HEK293T (cell line): Measurements from ENCODE around the gene METTL2B.
"Not testable (repeated sequence)": the region's sequence is repeated elsewhere in the genome, so short reads cannot be mapped to it uniquely, and the experiment has no call there.

Source experiments
- ARNT ChIP-seq: fragments of 450-650 bp; IDR thresholded peaks from 2 replicates; pipeline ENCODE4 v1.6.1; 2017; ENCODE audit warnings: mild to moderate bottlenecking
- BHLHE40 ChIP-seq: fragments of 450-650 bp; IDR thresholded peaks from 2 replicates; pipeline ENCODE4 v1.6.1; 2016; ENCODE audit warnings: mild to moderate bottlenecking, moderate library complexity, borderline replicate concordance
- ELF4 ChIP-seq: fragments of 450-650 bp; IDR thresholded peaks from 2 replicates; pipeline ENCODE4 v1.6.1; 2017; ENCODE audit warnings: antibody characterized with exemption
- FOXA1 ChIP-seq: fragments of 450-650 bp; IDR thresholded peaks from 2 replicates; pipeline ENCODE4 v1.6.1; 2016; ENCODE audit warnings: mild to moderate bottlenecking
- FOXK2 ChIP-seq: fragments of 450-650 bp; IDR thresholded peaks from 2 replicates; pipeline ENCODE4 v1.6.1; 2016; ENCODE audit warnings: mild to moderate bottlenecking
- HDGF ChIP-seq: fragments of 450-650 bp; IDR thresholded peaks from 2 replicates; pipeline ENCODE4 v1.6.1; 2017; ENCODE audit warnings: antibody characterized with exemption, borderline replicate concordance
- NFRKB ChIP-seq: fragments of 450-650 bp; IDR thresholded peaks from 2 replicates; pipeline ENCODE4 v1.6.1; 2016; ENCODE audit warnings: mild to moderate bottlenecking, moderate library complexity
- SP1 ChIP-seq: fragments of 450-650 bp; IDR thresholded peaks from 2 replicates; pipeline ENCODE4 v1.6.1; 2017
- SUZ12 ChIP-seq: fragments of 450-650 bp; IDR thresholded peaks from 2 replicates; pipeline ENCODE4 v1.6.1; 2016; ENCODE audit warnings: mild to moderate bottlenecking
- ZNF384 ChIP-seq: fragments of 450-650 bp; IDR thresholded peaks from 2 replicates; pipeline ENCODE4 v1.6.1; 2016
- TF ChIP-seq, protein P1 (sequence below): fragments of 450-650 bp; IDR thresholded peaks from 2 replicates; pipeline ENCODE4 v1.6.1; 2016

DNA sequence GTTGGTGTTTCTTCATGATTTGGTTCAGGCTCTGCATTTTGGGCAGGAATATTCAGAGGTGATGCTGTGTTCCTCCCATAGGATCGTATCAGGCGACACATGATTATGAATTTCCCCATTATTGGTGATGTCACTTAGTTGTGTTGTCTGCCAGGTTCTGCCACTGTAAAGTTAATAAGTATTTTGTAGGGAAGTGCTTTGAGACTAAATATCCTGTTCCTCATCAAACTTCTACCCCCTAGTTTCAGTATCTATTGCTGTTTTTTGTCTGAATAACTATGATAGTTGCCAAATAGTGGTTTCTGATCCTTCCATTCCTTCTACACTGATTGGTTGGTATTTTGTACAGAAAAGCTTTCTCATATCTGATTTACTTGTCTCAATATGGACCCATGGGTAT is 28.9 kb downstream of the METTL2B start:
- TF ChIP-seq ARNT, NFRKB, SP1, ZNF384, SUZ12, FOXA1, HDGF, ELF4, BHLHE40, FOXK2: not testable (repeated sequence)
- TF ChIP-seq, protein P1, sequence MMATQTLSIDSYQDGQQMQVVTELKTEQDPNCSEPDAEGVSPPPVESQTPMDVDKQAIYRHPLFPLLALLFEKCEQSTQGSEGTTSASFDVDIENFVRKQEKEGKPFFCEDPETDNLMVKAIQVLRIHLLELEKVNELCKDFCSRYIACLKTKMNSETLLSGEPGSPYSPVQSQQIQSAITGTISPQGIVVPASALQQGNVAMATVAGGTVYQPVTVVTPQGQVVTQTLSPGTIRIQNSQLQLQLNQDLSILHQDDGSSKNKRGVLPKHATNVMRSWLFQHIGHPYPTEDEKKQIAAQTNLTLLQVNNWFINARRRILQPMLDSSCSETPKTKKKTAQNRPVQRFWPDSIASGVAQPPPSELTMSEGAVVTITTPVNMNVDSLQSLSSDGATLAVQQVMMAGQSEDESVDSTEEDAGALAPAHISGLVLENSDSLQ: not testable (repeated sequence)
